ENCODE measurements around the gene RAB11FIP3. TPM values are rescaled to one million over a fixed set of nuclear protein-coding genes. Genes with fewer than 3 reads are reported as not detected.

The RAB11FIP3 gene
- total and polyA plus RNA-seq, 2 of the 13 experiments (the other 11 are each of a cell fraction or from before 2014, with no cell fraction given), result 34.3 to 57.6 TPM

DNA sequence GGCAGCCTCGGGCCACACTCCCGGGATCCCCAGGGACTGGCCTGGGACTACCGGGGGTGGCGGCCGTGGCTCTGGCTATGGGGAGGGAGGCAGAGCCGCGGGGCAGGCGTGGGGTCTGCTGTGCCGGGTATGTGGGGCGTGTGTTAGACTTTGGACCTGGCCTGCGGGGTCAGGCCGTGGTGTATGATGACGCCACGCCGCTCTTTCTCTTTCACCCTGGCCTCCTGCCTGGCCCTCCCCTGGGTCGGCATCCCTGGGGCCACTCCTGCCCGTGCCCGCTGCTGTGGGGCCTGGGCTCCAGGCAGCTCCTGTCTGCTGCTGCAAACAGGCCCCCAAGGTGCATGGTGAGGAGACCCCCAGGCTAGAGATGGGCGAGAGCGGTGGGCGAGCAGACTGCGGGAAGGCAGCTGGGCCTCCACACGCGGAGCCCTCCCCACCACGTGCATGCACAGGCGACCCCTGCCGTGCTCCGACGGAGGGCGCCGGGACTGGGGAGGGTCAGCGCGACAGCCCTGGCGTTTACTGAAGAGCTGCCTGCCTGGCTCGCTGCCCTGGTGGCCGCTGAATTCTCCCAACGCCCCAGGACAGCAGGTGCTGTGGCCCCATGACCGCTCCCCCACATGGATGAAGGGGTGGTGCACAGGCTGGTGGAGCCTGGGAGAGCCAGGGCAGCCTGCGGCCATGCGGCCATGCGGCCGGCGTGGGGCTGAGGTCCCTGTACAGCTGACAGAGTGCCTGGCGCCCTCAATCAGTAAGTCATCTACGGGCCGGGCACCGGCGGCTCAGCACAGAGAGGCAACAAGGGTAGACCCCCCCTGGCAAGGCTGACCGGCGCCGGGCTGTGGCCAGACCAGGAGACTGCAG, 118.1 kb downstream of the RAB11FIP3 start (continued):
- TF ChIP-seq ZBTB42 (CRISPR knock-in tag; IDR thresholded peaks at IDR 0.05) (no peak), CEBPB (IDR thresholded peaks at IDR 0.05; ENCODE audit: borderline replicate concordance, low read depth, low read length) (no peak), NFIC (IDR thresholded peaks at IDR 0.05; ENCODE audit: low read length) (no peak), POLR2AphosphoS2 (IDR thresholded peaks at IDR 0.05; ENCODE audit: low read depth, low read length) (no peak), MIER2 (CRISPR knock-in tag; IDR thresholded peaks at IDR 0.05) (0 out of 2 replicates have a peak, but pooled peaks have one; percentile 10), ZNF720 (CRISPR knock-in tag; IDR thresholded peaks at IDR 0.05) (no peak), ZNF569 (CRISPR knock-in tag; IDR thresholded peaks at IDR 0.05; ENCODE audit: borderline replicate concordance) (no peak), ZMAT3 (CRISPR knock-in tag; conservative IDR thresholded peaks at IDR 0.05) (no peak), ZNF367 (CRISPR knock-in tag; IDR thresholded peaks at IDR 0.05; ENCODE audit: borderline replicate concordance) (no peak), ZNF598 (CRISPR knock-in tag; IDR thresholded peaks at IDR 0.05; ENCODE audit: borderline replicate concordance) (no peak), ZNF839 (CRISPR knock-in tag; IDR thresholded peaks at IDR 0.05; ENCODE audit: borderline replicate concordance) (peak; percentile 17; the same call in 1 of the 2 replicates), TBL1XR1 (IDR thresholded peaks at IDR 0.05; ENCODE audit: borderline replicate concordance, low read length, partially characterized antibody) (no peak), HNRNPLL (IDR thresholded peaks at IDR 0.05; ENCODE audit: low read depth, low read length, poor library complexity, severe bottlenecking) (peak; percentile 48), FOSL2 (CRISPR knock-in tag; IDR thresholded peaks at IDR 0.05) (peak; percentile 21; the same call in 1 of the 2 replicates), RXRA (CRISPR knock-in tag; IDR thresholded peaks at IDR 0.05) (peak; percentile 75), ZNF180 (CRISPR knock-in tag; IDR thresholded peaks at IDR 0.05; ENCODE audit: borderline replicate concordance, low read depth) (no peak), RBFOX2 (IDR thresholded peaks at IDR 0.05; ENCODE audit: low read depth, low read length) (peak; percentile 80), KDM4B (CRISPR knock-in tag; IDR thresholded peaks at IDR 0.05) (0 out of 2 replicates have a peak, but pooled peaks have one; percentile 9), RXRB (CRISPR knock-in tag; IDR thresholded peaks at IDR 0.05; ENCODE audit: borderline replicate concordance) (peak; percentile 50), NFATC3 (CRISPR knock-in tag; IDR thresholded peaks at IDR 0.05) (no peak), ZNF207 (IDR thresholded peaks at IDR 0.05; ENCODE audit: borderline replicate concordance) (no peak), NFYB (CRISPR knock-in tag; IDR thresholded peaks at IDR 0.05) (no peak), ZNF501 (CRISPR knock-in tag; IDR thresholded peaks at IDR 0.05) (peak; percentile 39; the same call in 1 of the 2 replicates)
- TF ChIP-seq, protein P1, sequence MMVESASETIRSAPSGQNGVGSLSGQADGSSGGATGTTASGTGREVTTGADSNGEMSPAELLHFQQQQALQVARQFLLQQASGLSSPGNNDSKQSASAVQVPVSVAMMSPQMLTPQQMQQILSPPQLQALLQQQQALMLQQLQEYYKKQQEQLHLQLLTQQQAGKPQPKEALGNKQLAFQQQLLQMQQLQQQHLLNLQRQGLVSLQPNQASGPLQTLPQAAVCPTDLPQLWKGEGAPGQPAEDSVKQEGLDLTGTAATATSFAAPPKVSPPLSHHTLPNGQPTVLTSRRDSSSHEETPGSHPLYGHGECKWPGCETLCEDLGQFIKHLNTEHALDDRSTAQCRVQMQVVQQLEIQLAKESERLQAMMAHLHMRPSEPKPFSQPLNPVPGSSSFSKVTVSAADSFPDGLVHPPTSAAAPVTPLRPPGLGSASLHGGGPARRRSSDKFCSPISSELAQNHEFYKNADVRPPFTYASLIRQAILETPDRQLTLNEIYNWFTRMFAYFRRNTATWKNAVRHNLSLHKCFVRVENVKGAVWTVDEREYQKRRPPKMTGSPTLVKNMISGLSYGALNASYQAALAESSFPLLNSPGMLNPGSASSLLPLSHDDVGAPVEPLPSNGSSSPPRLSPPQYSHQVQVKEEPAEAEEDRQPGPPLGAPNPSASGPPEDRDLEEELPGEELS (CRISPR knock-in tag; IDR thresholded peaks at IDR 0.05), result peak; percentile 47; the same call in 1 of the 2 replicates
- TF ChIP-seq, protein P2, sequence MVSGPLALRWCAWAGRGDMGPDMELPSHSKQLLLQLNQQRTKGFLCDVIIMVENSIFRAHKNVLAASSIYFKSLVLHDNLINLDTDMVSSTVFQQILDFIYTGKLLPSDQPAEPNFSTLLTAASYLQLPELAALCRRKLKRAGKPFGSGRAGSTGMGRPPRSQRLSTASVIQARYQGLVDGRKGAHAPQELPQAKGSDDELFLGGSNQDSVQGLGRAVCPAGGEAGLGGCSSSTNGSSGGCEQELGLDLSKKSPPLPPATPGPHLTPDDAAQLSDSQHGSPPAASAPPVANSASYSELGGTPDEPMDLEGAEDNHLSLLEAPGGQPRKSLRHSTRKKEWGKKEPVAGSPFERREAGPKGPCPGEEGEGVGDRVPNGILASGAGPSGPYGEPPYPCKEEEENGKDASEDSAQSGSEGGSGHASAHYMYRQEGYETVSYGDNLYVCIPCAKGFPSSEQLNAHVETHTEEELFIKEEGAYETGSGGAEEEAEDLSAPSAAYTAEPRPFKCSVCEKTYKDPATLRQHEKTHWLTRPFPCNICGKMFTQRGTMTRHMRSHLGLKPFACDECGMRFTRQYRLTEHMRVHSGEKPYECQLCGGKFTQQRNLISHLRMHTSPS (CRISPR knock-in tag; IDR thresholded peaks at IDR 0.05; ENCODE audit: low read depth), result peak; percentile 83; the same call in 1 of the 2 replicates
- TF ChIP-seq, protein P3, sequence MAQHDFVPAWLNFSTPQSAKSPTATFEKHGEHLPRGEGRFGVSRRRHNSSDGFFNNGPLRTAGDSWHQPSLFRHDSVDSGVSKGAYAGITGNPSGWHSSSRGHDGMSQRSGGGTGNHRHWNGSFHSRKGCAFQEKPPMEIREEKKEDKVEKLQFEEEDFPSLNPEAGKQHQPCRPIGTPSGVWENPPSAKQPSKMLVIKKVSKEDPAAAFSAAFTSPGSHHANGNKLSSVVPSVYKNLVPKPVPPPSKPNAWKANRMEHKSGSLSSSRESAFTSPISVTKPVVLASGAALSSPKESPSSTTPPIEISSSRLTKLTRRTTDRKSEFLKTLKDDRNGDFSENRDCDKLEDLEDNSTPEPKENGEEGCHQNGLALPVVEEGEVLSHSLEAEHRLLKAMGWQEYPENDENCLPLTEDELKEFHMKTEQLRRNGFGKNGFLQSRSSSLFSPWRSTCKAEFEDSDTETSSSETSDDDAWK (CRISPR knock-in tag; IDR thresholded peaks at IDR 0.05), result no peak
